ENCODE data around the gene MED7.

DNA sequence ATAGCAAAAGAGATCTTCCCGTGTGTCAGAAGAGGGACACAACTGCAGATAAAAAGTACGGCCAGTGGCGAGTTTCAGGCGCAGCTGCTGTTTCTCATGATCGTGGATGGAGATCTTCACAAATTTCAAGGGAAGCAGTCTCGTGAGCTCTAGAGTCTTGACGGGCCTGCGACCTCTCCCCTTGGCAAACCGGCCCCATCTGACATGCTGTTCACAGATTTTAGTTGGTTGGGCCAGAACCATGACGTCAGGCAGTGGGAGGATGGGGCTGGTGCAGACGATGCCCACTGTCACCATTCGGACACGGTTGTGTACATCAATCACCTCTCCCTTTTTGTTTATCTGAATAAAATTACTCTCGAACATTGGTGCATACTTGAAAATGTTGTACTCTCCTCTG is 23.0 kb upstream of the MED7 start:
- TF ChIP-seq, protein P1, sequence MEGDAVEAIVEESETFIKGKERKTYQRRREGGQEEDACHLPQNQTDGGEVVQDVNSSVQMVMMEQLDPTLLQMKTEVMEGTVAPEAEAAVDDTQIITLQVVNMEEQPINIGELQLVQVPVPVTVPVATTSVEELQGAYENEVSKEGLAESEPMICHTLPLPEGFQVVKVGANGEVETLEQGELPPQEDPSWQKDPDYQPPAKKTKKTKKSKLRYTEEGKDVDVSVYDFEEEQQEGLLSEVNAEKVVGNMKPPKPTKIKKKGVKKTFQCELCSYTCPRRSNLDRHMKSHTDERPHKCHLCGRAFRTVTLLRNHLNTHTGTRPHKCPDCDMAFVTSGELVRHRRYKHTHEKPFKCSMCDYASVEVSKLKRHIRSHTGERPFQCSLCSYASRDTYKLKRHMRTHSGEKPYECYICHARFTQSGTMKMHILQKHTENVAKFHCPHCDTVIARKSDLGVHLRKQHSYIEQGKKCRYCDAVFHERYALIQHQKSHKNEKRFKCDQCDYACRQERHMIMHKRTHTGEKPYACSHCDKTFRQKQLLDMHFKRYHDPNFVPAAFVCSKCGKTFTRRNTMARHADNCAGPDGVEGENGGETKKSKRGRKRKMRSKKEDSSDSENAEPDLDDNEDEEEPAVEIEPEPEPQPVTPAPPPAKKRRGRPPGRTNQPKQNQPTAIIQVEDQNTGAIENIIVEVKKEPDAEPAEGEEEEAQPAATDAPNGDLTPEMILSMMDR (IDR thresholded peaks at IDR 0.05; ENCODE audit: low read depth, low read length, missing input control), result no peak
- no peak for TF ChIP-seq GABPA (IDR thresholded peaks at IDR 0.05 in 1 of 2, conservative IDR thresholded peaks at IDR 0.05 in 1 of 2)
